Measurements from ENCODE around the gene EPC1. TPM values are rescaled to one million over a fixed set of nuclear protein-coding genes. Genes with fewer than 3 reads are reported as not detected.
"Not testable (repeated sequence)": the region's sequence is repeated elsewhere in the genome, so short reads cannot be mapped to it uniquely, and the experiment has no call there.

Gene EPC1
- total RNA-seq, 4 donors from 2014 or later, result 40.3 to 148 (median 62.2) TPM

GRCh38 chr10:32371101-32371500 is 24.1 kb upstream of the EPC1 start:
- Histone ChIP-seq H3K4me1 (peaks cover 11 to 66% (median 35%) of the 10 kb centered on the region in 4 donors), H3K36me3 (no peaks in the 10 kb centered on the region), H3K9me3 (no peaks in the 10 kb centered on the region), H3K27ac (no peak overlapping the region), H3K4me3 (no peak overlapping the region), H3K27me3 (no peaks in the 10 kb centered on the region)
- no peak for DNase-seq
- TF ChIP-seq CTCF (IDR thresholded peaks at IDR 0.05) (no peak), POLR2A (IDR thresholded peaks at IDR 0.05) (no peak), EP300 (IDR thresholded peaks at IDR 0.05; ENCODE audit: low read depth) (no peak), POLR2AphosphoS5 (IDR thresholded peaks at IDR 0.05) (no peak)
- WGBS, 2 donors (ENCODE audit: low coverage in 1 of 2), result 70 to 95% methylated on average over 1 of the region's 1 CpG
- in situ Hi-C loops (cut with MboI; ENCODE audit: low pct_ligation_motif_present in 1 of 4, low pct_unique_long_range_greater_than_20kb in 1 of 4, low sequenced_read_pairs in 3 of 4), result loop anchor here in 1 of 4 donors (25.0 kb wide), 1 partner anchor 109 kb away; no protein-coding TSS in a partner anchor
- intact Hi-C loops (cut with DNase I; ENCODE audit: low total_unique reads), result no loop called here

GRCh38 chr10:32367793-32368453 is 21.0 kb upstream of the EPC1 start:
- intact Hi-C loops (cut with DNase I; ENCODE audit: low total_unique reads), result no loop called here
- 2 to 28% methylated on average over 5 to 7 of the region's 7 CpGs for WGBS, 2 donors (ENCODE audit: low coverage in 1 of 2)
- in situ Hi-C loops (cut with MboI; ENCODE audit: low pct_ligation_motif_present in 1 of 4, low pct_unique_long_range_greater_than_20kb in 1 of 4, low sequenced_read_pairs in 3 of 4), result loop anchor here in 1 of 4 donors (25.0 kb wide), 1 partner anchor 106 kb away; no protein-coding TSS in a partner anchor
- DNase-seq, result peak; percentile 84
- H3K36me3 ChIP-seq, result no peaks in the 10 kb centered on the region
- TF ChIP-seq CTCF (IDR thresholded peaks at IDR 0.05) (peak; percentile 78 to 84 (median 80)), EP300 (IDR thresholded peaks at IDR 0.05; ENCODE audit: low read depth) (no peak)
- H3K9me3 ChIP-seq, result no peaks in the 10 kb centered on the region
- peak overlapping the region in 1 of 4 donors; percentile 9 for H3K4me3 ChIP-seq
- H3K27ac ChIP-seq, result peak overlapping the region in 2 of 4 donors; percentile 18 to 46
- peaks cover under 1 to 61% (median 21%) of the 10 kb centered on the region in 4 donors for H3K4me1 ChIP-seq
- no peaks in the 10 kb centered on the region for H3K27me3 ChIP-seq

- WGBS, 2 donors (ENCODE audit: low coverage in 1 of 2), result 44 to 51% methylated on average over 3 of the region's 3 CpGs
- intact Hi-C loops (cut with DNase I; ENCODE audit: low total_unique reads), result no loop called here
- Histone ChIP-seq H3K27ac (peak overlapping the region; percentile 49 to 63 (median 58)), H3K27me3 (no peaks in the 10 kb centered on the region), H3K4me3 (no peak overlapping the region), H3K36me3 (no peaks in the 10 kb centered on the region), H3K9me3 (no peaks in the 10 kb centered on the region), H3K4me1 (peaks cover 7 to 69% (median 22%) of the 10 kb centered on the region in 4 donors)
- in situ Hi-C loops (cut with MboI; ENCODE audit: low pct_ligation_motif_present in 1 of 4, low pct_unique_long_range_greater_than_20kb in 1 of 4, low sequenced_read_pairs in 3 of 4), result loop anchor here in 1 of 4 donors (25.0 kb wide), 1 partner anchor 104 kb away; no protein-coding TSS in a partner anchor
- DNase-seq, result no peak
- TF ChIP-seq POLR2A (IDR thresholded peaks at IDR 0.05), result no peak
- TF ChIP-seq EP300 (IDR thresholded peaks at IDR 0.05; ENCODE audit: low read depth), result no peak
- no peak for TF ChIP-seq CTCF (IDR thresholded peaks at IDR 0.05)
- TF ChIP-seq POLR2AphosphoS5 (IDR thresholded peaks at IDR 0.05), result no peak
Measured at GRCh38 chr10:32366588-32366987, 19.6 kb upstream of the EPC1 start.

GRCh38 chr10:32366111-32366510 is 19.2 kb upstream of the EPC1 start:
- Histone ChIP-seq H3K27me3 (no peaks in the 10 kb centered on the region), H3K9me3 (no peaks in the 10 kb centered on the region), H3K4me3 (peak overlapping the region in 1 of 4 donors; percentile 26), H3K27ac (peak overlapping the region; percentile 49 to 63 (median 58)), H3K36me3 (no peaks in the 10 kb centered on the region), H3K4me1 (peaks cover 7 to 69% (median 25%) of the 10 kb centered on the region in 4 donors)
- no peak for DNase-seq
- in situ Hi-C loops (cut with MboI; ENCODE audit: low pct_ligation_motif_present in 1 of 4, low pct_unique_long_range_greater_than_20kb in 1 of 4, low sequenced_read_pairs in 3 of 4) (loop anchor here in 1 of 4 donors (25.0 kb wide), 1 partner anchor 104 kb away; no protein-coding TSS in a partner anchor), intact Hi-C loops (cut with DNase I; ENCODE audit: low total_unique reads) (no loop called here)
- 30 to 36% methylated on average over 4 of the region's 4 CpGs for WGBS, 2 donors (ENCODE audit: low coverage in 1 of 2)
- TF ChIP-seq CTCF (IDR thresholded peaks at IDR 0.05) (no peak), POLR2AphosphoS5 (IDR thresholded peaks at IDR 0.05) (no peak), EP300 (IDR thresholded peaks at IDR 0.05; ENCODE audit: low read depth) (no peak), POLR2A (IDR thresholded peaks at IDR 0.05) (no peak)

GRCh38 chr10:32365404-32365803 is 18.4 kb upstream of the EPC1 start:
- H3K27ac ChIP-seq, result peak overlapping the region in 1 of 4 donors; percentile 58
- in situ Hi-C loops (cut with MboI; ENCODE audit: low pct_ligation_motif_present in 1 of 4, low pct_unique_long_range_greater_than_20kb in 1 of 4, low sequenced_read_pairs in 3 of 4), result loop anchor here in 1 of 4 donors (25.0 kb wide), 1 partner anchor 103 kb away; no protein-coding TSS in a partner anchor
- H3K9me3 ChIP-seq; H3K36me3 ChIP-seq; H3K4me3 ChIP-seq; H3K27me3 ChIP-seq; DNase-seq; intact Hi-C loops (cut with DNase I; ENCODE audit: low total_unique reads): not testable (repeated sequence)
- peaks cover 7 to 67% (median 25%) of the 10 kb centered on the region in 4 donors for H3K4me1 ChIP-seq
- 84 to 95% methylated on average over 3 to 8 of the region's 8 CpGs for WGBS, 2 donors (ENCODE audit: low coverage in 1 of 2)
